Adrenal gland (tissue), 12 donors: ENCODE data around the gene MEOX1. TPM values are rescaled to one million over a fixed set of nuclear protein-coding genes. Genes with fewer than 3 reads are reported as not detected.

Experiments used
- DNase-seq, 7 donors: peaks; one replicate each; pipeline ENCODE4 v3.0.0-alpha.2; 2019 to 2020
- H3K27ac ChIP-seq, 5 donors: fragments of 200-600 bp; sonication (generic) in 4 of 5; 1 replicate in 3 of 5; 2 replicates in 2 of 5; pipeline versions ENCODE4 v1.5.1 to v1.8.0; 2016 to 2020; ENCODE audit warnings: mild to moderate bottlenecking in 1 of 5
- H3K27me3 ChIP-seq: fragments of 200-600 bp; 2 replicates; pipeline ENCODE4 v1.8.0; 2021
- H3K36me3 ChIP-seq, 2 donors: fragments of 200-600 bp; replicated peaks in 1 of 2; 1 replicate in 1 of 2; 2 replicates in 1 of 2; pipeline versions ENCODE4 v1.5.1 to v1.8.0; 2018 to 2022
- H3K4me1 ChIP-seq, 2 donors: fragments of 200-600 bp; replicated peaks in 1 of 2; 1 replicate in 1 of 2; 2 replicates in 1 of 2; pipeline versions ENCODE4 v1.5.1 to v1.8.0; 2018 to 2021
- H3K4me3 ChIP-seq, 4 donors: fragments of 200-600 bp; sonication (generic) in 3 of 4; one replicate each; pipeline ENCODE4 v1.5.1; 2016 to 2018
- H3K9me3 ChIP-seq, 3 donors: fragments of 200-600 bp; sonication (generic) in 1 of 3; replicated peaks in 1 of 3; 1 replicate in 2 of 3; 2 replicates in 1 of 3; pipeline versions ENCODE4 v1.5.1 to v1.8.0; 2016 to 2021
- CTCF ChIP-seq, 6 experiments: fragments of 450-650 bp in 4 of 6; fragments of 200-600 bp in 2 of 6; sonication (generic) in 1 of 6; IDR thresholded peaks; 1 replicate in 5 of 6; 2 replicates in 1 of 6; pipeline versions ENCODE4 v1.5.1 to v1.8.0; 2016 to 2021; ENCODE audit warnings: antibody characterized with exemption in 6 of 6, mild to moderate bottlenecking in 2 of 6, moderate library complexity in 1 of 6
- POLR2A ChIP-seq, 2 donors: fragments of 450-650 bp; IDR thresholded peaks; one replicate each; pipeline ENCODE4 v1.6.1; 2017; ENCODE audit warnings: antibody characterized with exemption in 2 of 2, mild to moderate bottlenecking in 2 of 2, moderate library complexity in 1 of 2
- WGBS, 4 donors: extraction: QIAGEN DNeasy Blood & Tissue Kit in 2 of 4; methylation state at CpG; one replicate each; pipeline versions ENCODE4 v1.1.5 to v1.1.7; 2013 to 2017; 5-methylcytosine and 5-hydroxymethylcytosine counted together
- intact Hi-C, 2 donors: fragments of 100-400 bp; cut with DNase I; formaldehyde crosslinking; loops; one replicate each; pipeline versions ENCODE4 v1.14.1 to v1.15.0; 2022 to 2023
- polyA plus RNA-seq, 3 donors: library from polyadenylated mRNA; stranded (reverse); fragments of 200-250 nt in 2 of 3; fragments of 350-450 nt in 1 of 3; fragmentation: Illumina TruSeq in 1 of 3; extraction: RNeasy Lipid Tissue Mini Kit (QIAGEN cat#74804) in 1 of 3; gene quantifications; one replicate each; pipeline ENCODE4 v1.2.3, GENCODE V29; 2013 to 2014
- total RNA-seq, 9 donors: library from RNA; depleted of rRNA in 4 of 9; stranded (reverse); fragments of >200 nt in 4 of 9; fragments of 120-200 nt in 1 of 9; fragmentation: NEBNext Ultra II Directional in 1 of 9; extraction: Animal tissue kit (Norgen Biotek cat#: 25700) in 1 of 9; gene quantifications; one replicate each; pipeline versions ENCODE4 v1.1.0 to v1.2.4, GENCODE V29; 2013 to 2023
- donor health status: healthy with polysubstance abuse.
- donor health status: Bipolar disorder and iron deficiency.
- donor health status: DM: yes; HTN: yes; CAD: no.
- donor health status: DM: no; HTN: no; CAD: no.
- donor health status: DM: no; HTN: no; CAD: no.
- donor health status: DM: yes; HTN: yes; CAD: no.

MEOX1 gene
- total and polyA plus RNA-seq, 12 donors, result 0.11 to 6.6 (median 0.40) TPM; not detected in 2

GRCh38 chr17:43699438-43699756, 37.7 kb upstream of the MEOX1 start:
- Histone ChIP-seq H3K27me3 (no peaks in the 10 kb centered on the region), H3K27ac (no peak overlapping the region), H3K9me3 (no peaks in the 10 kb centered on the region), H3K4me1 (peaks cover 7 to 13% of the 10 kb centered on the region in 2 donors), H3K4me3 (no peak overlapping the region), H3K36me3 (no peaks in the 10 kb centered on the region)
- TF ChIP-seq POLR2A (IDR thresholded peaks at IDR 0.05) (no peak), CTCF (IDR thresholded peaks at IDR 0.05) (no peak)
- intact Hi-C loops, result loop anchor here (5.0 to 10.0 kb wide), 2 partner anchors 58 to 145 kb away; partner anchors contain the start of genes CD300LG (in 1 of the 2) and SOST (in 1 of the 2)
- WGBS, 4 donors, result 82 to 88% (median 86%) methylated on average over 3 of the region's 3 CpGs
- DNase-seq, result no peak

GRCh38 chr17:43698678-43699437, 37.1 kb upstream of the MEOX1 start:
- DNase-seq, result no peak
- intact Hi-C loops, result loop anchor here (5.0 to 10.0 kb wide), 2 partner anchors 58 to 146 kb away; partner anchors contain the start of genes CD300LG (in 1 of the 2) and SOST (in 1 of the 2)
- TF ChIP-seq CTCF (IDR thresholded peaks at IDR 0.05), result no peak
- no peak for TF ChIP-seq POLR2A (IDR thresholded peaks at IDR 0.05)
- Histone ChIP-seq H3K27ac (no peak overlapping the region), H3K36me3 (no peaks in the 10 kb centered on the region), H3K27me3 (no peaks in the 10 kb centered on the region), H3K9me3 (no peaks in the 10 kb centered on the region), H3K4me1 (peaks cover 7 to 13% of the 10 kb centered on the region in 2 donors), H3K4me3 (no peak overlapping the region)
- WGBS, 4 donors, result 71 to 81% (median 78%) methylated on average over 7 of the region's 7 CpGs

- H3K27me3 ChIP-seq, result no peaks in the 10 kb centered on the region
- no peak overlapping the region for H3K27ac ChIP-seq
- peaks cover 7 to 13% of the 10 kb centered on the region in 2 donors for H3K4me1 ChIP-seq
- no peak for DNase-seq
- H3K36me3 ChIP-seq, result no peaks in the 10 kb centered on the region
- TF ChIP-seq POLR2A (IDR thresholded peaks at IDR 0.05), result no peak
- no peak for TF ChIP-seq CTCF (IDR thresholded peaks at IDR 0.05)
- intact Hi-C loops, result loop anchor here (5.0 to 10.0 kb wide), 2 partner anchors 59 to 147 kb away; partner anchors contain the start of genes CD300LG (in 1 of the 2) and SOST (in 1 of the 2)
- H3K4me3 ChIP-seq, result no peak overlapping the region
- whole genome bisulfite sequencing, 4 donors, result 86 to 91% (median 89%) methylated on average over 10 of the region's 10 CpGs
- no peaks in the 10 kb centered on the region for H3K9me3 ChIP-seq
Observed at GRCh38 chr17:43697937-43698336, 36.2 kb upstream of the MEOX1 start.

GRCh38 chr17:43696891-43697290, 35.2 kb upstream of the MEOX1 start:
- H3K4me3 ChIP-seq, result no peak overlapping the region
- peak overlapping the region in 1 of 5 donors; percentile 42 for H3K27ac ChIP-seq
- TF ChIP-seq POLR2A (IDR thresholded peaks at IDR 0.05) (no peak), CTCF (IDR thresholded peaks at IDR 0.05) (no peak)
- 9 to 76% (median 61%) methylated on average over 1 to 2 of the region's 2 CpGs for WGBS, 4 donors
- no peaks in the 10 kb centered on the region for H3K36me3 ChIP-seq
- intact Hi-C loops, result loop anchor here (5.0 to 10.0 kb wide), 2 partner anchors 60 to 148 kb away; partner anchors contain the start of genes CD300LG (in 1 of the 2) and SOST (in 1 of the 2)
- no peaks in the 10 kb centered on the region for H3K9me3 ChIP-seq
- H3K4me1 ChIP-seq, result peaks cover 7 to 13% of the 10 kb centered on the region in 2 donors
- no peak for DNase-seq
- H3K27me3 ChIP-seq, result no peaks in the 10 kb centered on the region
